ENCODE measurements around the gene CDC34. TPM values are rescaled to one million over a fixed set of nuclear protein-coding genes. Genes with fewer than 3 reads are reported as not detected.

The CDC34 gene
- total RNA-seq, 1 donor from 2014 or later: 40.0 TPM

- Histone ChIP-seq H3K4me3 (no peak overlapping the region), H3K27me3 (ENCODE audit: low read depth) (peaks cover 57% of the 10 kb centered on the region), H3K9me3 (no peaks in the 10 kb centered on the region), H3K27ac (no peak overlapping the region), H3K4me1 (peaks cover 16% of the 10 kb centered on the region), H3K36me3 (no peaks in the 10 kb centered on the region)
- no peak for DNase-seq
- no peak for ATAC-seq
- no peak for TF ChIP-seq CTCF (IDR thresholded peaks at IDR 0.05)
- intact Hi-C loops (cut with DNase I): no loop called here
These were observed 59.2 kb downstream of the CDC34 start for GRCh38 chr19:590750-591098.

GRCh38 chr19:591099-591958, 59.8 kb downstream of the CDC34 start:
- DNase-seq (no peak), ATAC-seq (peak; percentile 15 to 47)
- H3K27ac ChIP-seq: no peak overlapping the region
- no peak overlapping the region for H3K4me3 ChIP-seq
- no peaks in the 10 kb centered on the region for H3K9me3 ChIP-seq
- peaks cover 16% of the 10 kb centered on the region for H3K4me1 ChIP-seq
- no peaks in the 10 kb centered on the region for H3K36me3 ChIP-seq
- intact Hi-C loops (cut with DNase I): no loop called here
- H3K27me3 ChIP-seq (ENCODE audit: low read depth): peaks cover 54% of the 10 kb centered on the region
- TF ChIP-seq CTCF (IDR thresholded peaks at IDR 0.05): no peak

Other genes with a start within 250 kb of the CDC34 start
- 11.7 TPM for gene PLPP2, start 240.4 kb upstream of the CDC34 start, total RNA-seq
- 39.4 TPM for gene MIER2, start 187.0 kb upstream of the CDC34 start, total RNA-seq
- gene C2CD4C, start 122.6 kb upstream of the CDC34 start, total RNA-seq: 2.2 TPM
- 24.0 TPM for gene SHC2, start 70.7 kb upstream of the CDC34 start, total RNA-seq
- 0.92 TPM for gene MADCAM1, start 35.3 kb upstream of the CDC34 start, total RNA-seq
- 18.8 TPM for gene TPGS1, start 24.3 kb upstream of the CDC34 start, total RNA-seq
- 3.6 TPM for gene GZMM, start 12.3 kb downstream of the CDC34 start, total RNA-seq
- 366 TPM for gene BSG, start 40.8 kb downstream of the CDC34 start, total RNA-seq
- 0.24 TPM for gene HCN2, start 58.1 kb downstream of the CDC34 start, total RNA-seq
- 42.5 TPM for gene POLRMT, start 101.8 kb downstream of the CDC34 start, total RNA-seq
- 0.65 TPM for gene FGF22, start 108.1 kb downstream of the CDC34 start, total RNA-seq
- gene RNF126, start 131.5 kb downstream of the CDC34 start, total RNA-seq: 27.0 TPM
- 48.0 TPM for gene FSTL3, start 144.6 kb downstream of the CDC34 start, total RNA-seq
- gene PRSS57, start 163.7 kb downstream of the CDC34 start, total RNA-seq: not detected
- gene PALM, start 177.2 kb downstream of the CDC34 start, total RNA-seq: 37.0 TPM
- 8.9 TPM for gene MISP, start 219.4 kb downstream of the CDC34 start, total RNA-seq

Measured in lower lobe of right lung (tissue), 2 donors.